Glomerular endothelial cell (primary cell): ENCODE data around the gene CHST10. TPM values are rescaled to one million over a fixed set of nuclear protein-coding genes. Genes with fewer than 3 reads are reported as not detected.
"Not testable (repeated sequence)": the region's sequence is repeated elsewhere in the genome, so short reads cannot be mapped to it uniquely, and the experiment has no call there.

ENCODE experiments used
- DNase-seq: peaks from one replicate; pipeline ENCODE4 v3.0.0-alpha.2; 2011; ENCODE audit warnings: low read depth, low spot score; ENCODE audit errors: extremely low read depth
- total RNA-seq: library from RNA; depleted of rRNA; stranded (reverse); fragments of >200 nt; gene quantifications from 2 replicates; pipeline ENCODE4 v1.2.3, GENCODE V29; 2015

The CHST10 gene, protein sequence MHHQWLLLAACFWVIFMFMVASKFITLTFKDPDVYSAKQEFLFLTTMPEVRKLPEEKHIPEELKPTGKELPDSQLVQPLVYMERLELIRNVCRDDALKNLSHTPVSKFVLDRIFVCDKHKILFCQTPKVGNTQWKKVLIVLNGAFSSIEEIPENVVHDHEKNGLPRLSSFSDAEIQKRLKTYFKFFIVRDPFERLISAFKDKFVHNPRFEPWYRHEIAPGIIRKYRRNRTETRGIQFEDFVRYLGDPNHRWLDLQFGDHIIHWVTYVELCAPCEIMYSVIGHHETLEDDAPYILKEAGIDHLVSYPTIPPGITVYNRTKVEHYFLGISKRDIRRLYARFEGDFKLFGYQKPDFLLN
- total RNA-seq: 13.4 and 15.6 TPM in 2 replicates

GRCh38 chr2:100416935-100417710, at the start of gene CHST10:
Gene CHST10, minus strand, starts transcription at chr2:100417668. Its CDS starts 10,993 bp downstream, at chr2:100406675.
- DNase-seq: no peak

- DNase-seq: no peak
These were observed 43.5 kb upstream of the CHST10 start for GRCh38 chr2:100460904-100461530.

- DNase-seq: not testable (repeated sequence)
These were observed 38.9 kb upstream of the CHST10 start for GRCh38 chr2:100456357-100456756.

- DNase-seq: no peak
These were observed 36.4 kb upstream of the CHST10 start for GRCh38 chr2:100453853-100454252.

DNA sequence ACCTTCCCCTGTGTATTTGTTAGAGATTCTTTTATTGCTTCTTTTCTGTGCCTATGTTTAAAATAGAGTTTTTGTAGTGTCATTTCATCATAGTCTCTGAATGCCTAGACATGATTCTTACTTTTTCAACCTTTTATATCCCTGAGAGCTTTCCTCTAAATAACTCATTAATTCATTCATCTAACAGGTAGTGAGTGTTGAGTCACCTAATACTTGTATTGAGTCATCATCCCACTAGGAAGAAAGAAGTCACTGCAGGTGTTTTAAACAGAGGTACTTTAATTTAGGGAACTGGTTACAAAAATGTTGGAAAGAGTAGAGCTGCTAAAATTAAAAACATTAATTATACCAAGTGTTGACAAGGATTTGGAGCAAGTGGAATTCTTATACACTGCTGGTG, 34.3 kb upstream of the CHST10 start:
- DNase-seq: no peak

- no peak for DNase-seq
These were observed 33.6 kb upstream of the CHST10 start for GRCh38 chr2:100451092-100451491.

DNA sequence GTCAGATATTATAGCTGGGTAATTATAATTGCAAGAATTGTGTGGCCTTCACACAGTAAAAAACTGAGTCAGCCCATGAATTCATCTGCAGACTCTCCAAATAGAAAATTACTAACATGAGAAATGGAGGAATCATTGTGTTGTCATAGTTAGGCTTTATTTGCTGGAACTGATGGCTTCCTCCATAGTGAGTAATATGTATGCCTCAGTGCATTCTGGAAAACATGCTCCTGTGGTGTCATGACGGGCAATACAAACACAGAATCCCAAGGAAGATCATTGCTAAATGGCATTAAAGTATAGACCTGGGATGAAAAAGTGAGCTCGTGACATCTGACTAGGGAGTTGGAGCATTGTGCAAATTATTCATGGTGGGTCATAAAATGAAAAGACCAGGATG, 29.2 kb upstream of the CHST10 start:
- no peak for DNase-seq

GRCh38 chr2:100437751-100438150, 20.3 kb upstream of the CHST10 start:
- DNase-seq: no peak

DNA sequence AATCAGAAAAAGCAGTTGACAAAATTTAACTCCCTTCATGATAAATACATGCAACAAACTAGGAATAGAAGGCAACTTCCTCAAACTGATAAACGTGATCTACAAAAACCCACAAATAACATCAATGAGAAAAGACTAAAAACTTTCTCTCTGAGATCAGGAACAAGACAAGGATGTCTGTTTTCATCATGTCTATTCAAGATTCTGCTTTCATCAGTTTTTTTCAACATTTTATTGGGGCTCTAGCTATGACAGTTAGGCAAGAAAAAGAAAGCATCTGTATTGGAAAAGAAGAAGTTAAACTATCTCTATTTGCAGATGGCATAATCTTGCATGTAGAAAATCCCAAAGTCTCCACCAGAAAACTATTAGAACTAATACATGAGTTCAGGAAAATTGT, 12.3 kb upstream of the CHST10 start:
- no peak for DNase-seq

- DNase-seq: no peak
These were observed 10.3 kb upstream of the CHST10 start for GRCh38 chr2:100427627-100428258.

GRCh38 chr2:100427111-100427510, 9.6 kb upstream of the CHST10 start:
- DNase-seq: no peak

- DNase-seq: no peak
These were observed 8.9 kb upstream of the CHST10 start for GRCh38 chr2:100426384-100426720.

DNA sequence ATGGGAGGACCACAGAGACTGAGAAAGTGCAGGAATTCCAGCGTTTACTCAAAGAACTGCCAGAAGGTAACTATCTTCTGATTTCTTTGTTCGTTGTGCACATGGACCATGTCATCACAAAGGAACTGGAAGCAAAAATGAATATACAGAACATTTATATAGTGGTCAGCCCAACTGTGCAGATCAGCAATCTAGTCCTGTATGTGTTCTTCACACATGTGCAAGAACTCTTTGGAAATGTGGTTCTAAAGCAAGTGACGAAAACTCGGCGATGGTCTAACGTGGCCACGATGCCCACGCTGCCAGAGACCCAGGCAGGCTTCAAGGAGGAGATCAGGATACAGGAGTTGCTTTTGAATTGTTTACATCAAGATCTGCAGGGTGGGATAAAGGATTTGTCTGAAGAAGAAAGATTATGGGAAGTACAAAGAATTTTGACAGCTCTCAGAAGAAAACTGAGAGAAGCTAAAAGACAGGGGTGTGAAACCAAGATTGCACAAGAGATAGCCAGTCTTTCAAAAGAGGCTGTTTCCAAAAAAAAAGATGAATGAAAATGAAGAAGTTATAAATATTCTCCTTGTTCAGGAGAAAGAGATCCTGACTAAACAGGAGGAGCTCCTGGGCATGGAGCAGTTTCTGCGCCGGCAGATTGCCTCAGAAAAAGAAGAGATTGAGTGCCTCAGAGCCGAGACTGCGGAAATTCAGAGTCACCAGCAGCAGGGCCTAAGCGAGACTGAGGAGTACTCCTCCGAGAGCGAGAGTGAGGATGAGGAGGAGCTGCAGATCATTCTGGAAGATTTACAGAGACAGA, 8.3 kb upstream of the CHST10 start:
- DNase-seq: no peak

GRCh38 chr2:100425107-100425506, 7.6 kb upstream of the CHST10 start:
- DNase-seq: no peak

DNA sequence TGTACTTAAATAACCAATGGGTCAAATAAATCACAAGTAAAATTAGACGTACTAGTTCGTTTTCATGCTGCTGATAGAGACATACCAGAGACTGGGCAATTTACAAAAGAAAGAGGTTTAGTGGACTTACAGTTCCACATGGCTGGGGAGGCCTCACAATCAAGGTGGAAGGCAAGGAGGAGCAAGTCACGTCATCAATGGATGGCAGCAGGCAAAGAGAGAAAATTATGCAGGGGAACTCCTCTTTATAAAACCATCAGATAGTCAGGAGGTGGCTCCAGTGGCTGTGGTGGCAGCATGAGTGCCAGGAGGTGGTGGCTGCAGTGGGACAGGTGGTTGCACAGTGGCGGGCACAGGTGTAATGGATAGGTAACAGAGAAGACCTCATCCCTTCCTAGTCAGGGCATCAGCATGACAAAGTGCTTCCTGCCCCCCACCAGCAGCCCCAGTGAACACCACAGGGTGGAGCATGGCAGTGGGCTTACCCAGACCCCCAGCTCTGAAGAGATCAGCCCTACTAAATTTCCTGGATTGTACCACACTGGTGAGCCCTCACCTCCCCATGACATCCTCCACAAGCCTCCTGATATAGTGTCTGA, 6.9 kb upstream of the CHST10 start:
- DNase-seq: no peak

DNA sequence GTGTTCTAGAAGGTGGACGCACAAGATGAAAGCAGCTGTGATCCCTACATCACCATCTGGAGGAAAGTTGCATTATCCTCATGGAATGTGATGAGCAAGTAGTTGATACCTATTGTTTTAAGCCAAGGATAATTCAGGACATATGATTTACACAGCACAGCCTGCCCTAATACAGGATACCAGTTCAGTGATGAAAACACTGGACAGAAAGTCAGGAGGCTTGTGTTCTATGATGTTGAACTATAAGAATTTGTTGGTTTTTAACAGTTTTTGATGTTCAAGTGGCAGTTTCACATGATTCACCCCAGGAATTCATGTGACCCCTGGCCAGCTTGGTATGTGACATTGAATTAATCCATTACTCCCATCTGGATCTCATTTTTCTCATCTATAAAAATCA, 6.2 kb upstream of the CHST10 start:
- no peak for DNase-seq

- DNase-seq: no peak
These were observed 5.0 kb upstream of the CHST10 start for GRCh38 chr2:100422320-100423055.

GRCh38 chr2:100419915-100420314, 2.4 kb upstream of the CHST10 start:
- no peak for DNase-seq

DNA sequence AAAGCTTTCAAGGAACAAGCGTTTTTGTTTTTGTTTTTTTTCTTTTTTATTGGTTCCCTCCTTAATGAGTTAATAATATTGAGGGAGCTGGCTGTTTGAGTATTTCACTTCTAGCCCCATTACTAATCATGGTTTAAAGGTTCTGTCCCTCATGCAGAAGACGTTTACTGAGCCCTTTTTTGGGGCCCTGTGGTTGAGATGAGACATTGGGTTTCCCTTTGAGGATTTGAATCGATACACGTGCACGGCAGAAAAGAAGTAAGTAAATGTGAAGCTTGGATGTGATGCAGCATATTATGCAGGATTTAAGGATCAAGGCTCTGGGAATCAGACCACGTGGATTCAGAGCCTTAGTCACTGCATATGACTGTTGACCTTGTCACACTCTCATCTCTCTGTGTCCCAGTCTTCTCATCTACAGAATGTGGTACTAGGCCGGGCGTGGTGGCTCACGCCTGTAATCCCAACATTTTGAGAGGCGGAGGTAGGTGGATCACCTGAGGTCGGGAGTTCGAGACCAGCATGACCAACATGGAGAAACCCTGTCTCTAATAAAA, 1.0 kb upstream of the CHST10 start:
- DNase-seq: no peak
